IMR-90 (cell line): Measurements from ENCODE around the gene NPIPB6. TPM values are rescaled to one million over a fixed set of nuclear protein-coding genes. Genes with fewer than 3 reads are reported as not detected.
"Not testable (repeated sequence)": the region's sequence is repeated elsewhere in the genome, so short reads cannot be mapped to it uniquely, and the experiment has no call there.

Experiments used
- ATAC-seq: fragments of 200-7000 bp; cut with Tn5 transposase; 2 replicates; pipeline ENCODE4 v1.9.1; 2020; ENCODE audit warnings: low read depth, mild to moderate bottlenecking, moderate library complexity
- BruUV-seq: library from RNA; stranded (reverse); fragments of 400-500 nt; replicated peaks from 2 replicates; lab custom pipeline; 2021; lab: Mats Ljungman, UMichigan
- CTCF ChIA-PET: fragments of 300-600 bp; formaldehyde crosslinking; extraction: SDS; loops from one replicate; lab custom pipeline; 2021; ENCODE audit warnings: antibody characterized with exemption; lab: Yijun Ruan, JAX
- POLR2A ChIA-PET: fragments of 300-600 bp; sonication (Branson Sonifier 250); formaldehyde crosslinking; loops from one replicate; lab custom pipeline; 2022; ENCODE audit warnings: antibody characterized with exemption; ENCODE audit not compliant: unreplicated experiment; lab: Charles Lee
- DNase-seq: peaks from one replicate; pipeline ENCODE4 v3.0.0; 2013
- H2AFZ ChIP-seq: replicated peaks from 2 replicates; pipeline ENCODE3; 2013; ENCODE audit warnings: low read length, mild to moderate bottlenecking; ENCODE audit not compliant: poor library complexity
- H2AK5ac ChIP-seq: 2 replicates; pipeline ENCODE4 v1.6.1; 2013; ENCODE audit warnings: low read depth, low read length, inconsistent platforms
- H2AK9ac ChIP-seq: replicated peaks from 2 replicates; pipeline ENCODE3; 2013; ENCODE audit warnings: mild to moderate bottlenecking, low read depth, low read length, moderate library complexity; ENCODE audit not compliant: poor library complexity
- H2BK120ac ChIP-seq: 2 replicates; pipeline ENCODE4 v1.6.1; 2013; ENCODE audit warnings: low read depth, low read length, inconsistent platforms
- H2BK15ac ChIP-seq: 3 replicates; pipeline ENCODE4 v1.6.1; 2013; ENCODE audit warnings: low read depth, low read length, inconsistent platforms
- H2BK20ac ChIP-seq: 2 replicates; pipeline ENCODE4 v1.6.1; 2013; ENCODE audit warnings: low read depth, mild to moderate bottlenecking, inconsistent platforms, low read length, moderate library complexity
- H2BK5ac ChIP-seq: 2 replicates; pipeline ENCODE4 v1.6.1; 2013; ENCODE audit warnings: mild to moderate bottlenecking, low read depth, low read length, inconsistent platforms; ENCODE audit not compliant: poor library complexity, severe bottlenecking
- H3K14ac ChIP-seq: replicated peaks from 2 replicates; pipeline ENCODE4 v1.6.1; 2013; ENCODE audit warnings: low read depth, low read length, inconsistent platforms
- H3K18ac ChIP-seq: 2 replicates; pipeline ENCODE4 v1.6.1; 2013; ENCODE audit warnings: low read depth, low read length, control low read depth
- H3K23ac ChIP-seq: 2 replicates; pipeline ENCODE4 v1.6.1; 2013; ENCODE audit warnings: low read depth, low read length, inconsistent platforms
- H3K27ac ChIP-seq: 2 replicates; pipeline ENCODE4 v1.5.1; 2013; ENCODE audit warnings: mild to moderate bottlenecking, control low read depth, low read length; ENCODE audit not compliant: insufficient read depth
- H3K27me3 ChIP-seq: 2 replicates; pipeline ENCODE4 v1.6.1; 2013; ENCODE audit warnings: low read length; ENCODE audit not compliant: control insufficient read depth, insufficient read depth
- H3K36me3 ChIP-seq: 2 replicates; pipeline ENCODE4 v1.6.1; 2013; ENCODE audit warnings: low read length, mixed read lengths; ENCODE audit not compliant: control insufficient read depth, insufficient read depth
- H3K4ac ChIP-seq: 2 replicates; pipeline ENCODE4 v1.6.1; 2013; ENCODE audit warnings: low read depth, low read length, inconsistent platforms
- H3K4me1 ChIP-seq: 2 replicates; pipeline ENCODE4 v1.6.1; 2013; ENCODE audit warnings: low read length, mixed read lengths; ENCODE audit not compliant: control insufficient read depth, insufficient read depth
- H3K4me2 ChIP-seq: 2 replicates; pipeline ENCODE4 v1.6.1; 2013; ENCODE audit warnings: low read depth, mild to moderate bottlenecking, control low read depth, low read length, moderate library complexity
- H3K4me3 ChIP-seq: 2 replicates; pipeline ENCODE4 v1.5.1; 2013; ENCODE audit warnings: low read depth, mild to moderate bottlenecking, control low read depth, low read length, moderate library complexity; ENCODE audit not compliant: insufficient read depth
- H3K56ac ChIP-seq: 2 replicates; pipeline ENCODE4 v1.6.1; 2013; ENCODE audit warnings: low read length, inconsistent platforms; ENCODE audit not compliant: insufficient read depth; ENCODE audit errors: extremely low read depth
- H3K79me1 ChIP-seq, 2 experiments: 2 replicates each; pipeline ENCODE4 v1.6.1; 2013; ENCODE audit warnings: low read length in 2 of 2, inconsistent platforms in 1 of 2, low read depth in 1 of 2
- H3K9ac ChIP-seq: 2 replicates; pipeline ENCODE4 v1.6.1; 2013; ENCODE audit warnings: low read depth, low read length, control low read depth
- H3K9me1 ChIP-seq: 2 replicates; pipeline ENCODE4 v1.6.1; 2013; ENCODE audit warnings: low read length, inconsistent platforms; ENCODE audit not compliant: insufficient read depth
- H3K9me3 ChIP-seq: 2 replicates; pipeline ENCODE4 v1.6.1; 2013; ENCODE audit warnings: low read length; ENCODE audit not compliant: control insufficient read depth, insufficient read depth
- H4K20me1 ChIP-seq: 2 replicates; pipeline ENCODE4 v1.6.1; 2013; ENCODE audit warnings: low read length, inconsistent platforms; ENCODE audit not compliant: insufficient read depth
- H4K5ac ChIP-seq: 2 replicates; pipeline ENCODE4 v1.6.1; 2013; ENCODE audit warnings: mild to moderate bottlenecking, low read depth, low read length, control low read depth
- H4K8ac ChIP-seq, 2 experiments: 2 replicates each; pipeline ENCODE4 v1.6.1; 2013; ENCODE audit warnings: low read depth in 2 of 2, low read length in 2 of 2, control low read depth in 1 of 2, inconsistent platforms in 1 of 2
- H4K91ac ChIP-seq: 2 replicates; pipeline ENCODE4 v1.6.1; 2013; ENCODE audit warnings: low read depth, low read length, inconsistent platforms; ENCODE audit not compliant: insufficient read depth
- USF2 ChIP-seq: fragments of 150-350 bp; IDR thresholded peaks from 2 replicates; pipeline ENCODE4 v1.6.1; 2017; ENCODE audit warnings: mild to moderate bottlenecking, antibody characterized with exemption, low read length, low read depth
- whole genome bisulfite sequencing, 2 experiments: methylation state at CpG; one replicate each; pipeline versions ENCODE4 v1.1.5 to v1.1.7; 2013; ENCODE audit warnings: missing lambda C conversion rate in 2 of 2; ENCODE audit not compliant: insufficient read length in 1 of 2; ENCODE audit errors: extremely low coverage in 2 of 2; 5-methylcytosine and 5-hydroxymethylcytosine counted together
- dilution Hi-C: fragments of 300-500 bp; cut with HindIII; formaldehyde crosslinking; loops from one replicate; pipeline ENCODE4 v1.14.3; 2018; ENCODE audit warnings: low sequenced_read_pairs; ENCODE audit not compliant: unreplicated experiment
- in situ Hi-C: fragments of 300-500 bp; cut with MboI; formaldehyde crosslinking; loops from 3 replicates; pipeline ENCODE4 v1.14.3; 2019; ENCODE audit warnings: low sequenced_read_pairs, inconsistent platforms, mixed read lengths
- intact Hi-C: fragments of 100-400 bp; cut with micrococcal nuclease; formaldehyde crosslinking; loops from 2 replicates; pipeline ENCODE4 v1.10.0; 2022
- polyA plus RNA-seq, 3 experiments: library from polyadenylated mRNA; depleted of rRNA; stranded (reverse); fragments of >200 nt; gene quantifications; 2 replicates each; pipeline ENCODE4 v1.2.3, GENCODE V29; 2012; ENCODE audit warnings: low replicate concordance in 1 of 3
- total RNA-seq: library from RNA; depleted of rRNA; stranded (reverse); fragments of >200 nt; gene quantifications from 2 replicates; pipeline ENCODE4 v1.2.3, GENCODE V29; 2012

NPIPB6 gene
- total and polyA plus RNA-seq, 2 of the 4 experiments (the other 2 are of a cell fraction), result 0.18 to 0.19 TPM

- H4K20me1 ChIP-seq, BruUV-seq, H3K4me3 ChIP-seq, H2AK9ac ChIP-seq, H3K14ac ChIP-seq, H4K8ac ChIP-seq, H3K79me1 ChIP-seq, H2BK5ac ChIP-seq, H2AK5ac ChIP-seq, H3K9me3 ChIP-seq, H3K36me3 ChIP-seq, H3K18ac ChIP-seq, H4K91ac ChIP-seq, H2BK120ac ChIP-seq, H2AFZ ChIP-seq, H3K27ac ChIP-seq, H3K4ac ChIP-seq, H3K56ac ChIP-seq, DNase-seq, H2BK20ac ChIP-seq, H3K9ac ChIP-seq, H3K27me3 ChIP-seq, H3K4me2 ChIP-seq, H4K5ac ChIP-seq, H3K4me1 ChIP-seq, dilution Hi-C loops, H3K23ac ChIP-seq, CTCF ChIA-PET, intact Hi-C loops, H3K9me1 ChIP-seq, H2BK15ac ChIP-seq, POLR2A ChIA-PET: not testable (repeated sequence)
- peak; percentile 43; the same call in 1 of the 2 replicates for ATAC-seq
- peak; percentile 39; the same call in 1 of the 2 replicates for TF ChIP-seq USF2
- WGBS, 2 experiments, result no CpG with 5 or more reads among the region's 9 CpGs
- in situ Hi-C loops, result loop anchor here (10.0 kb wide), 1 partner anchor 55 kb away; no protein-coding TSS in a partner anchor
Measured at GRCh38 chr16:28330232-28330631, 33.1 kb downstream of the NPIPB6 start.
